ENCODE measurements around the gene UNC5C.

Gene UNC5C

DNA sequence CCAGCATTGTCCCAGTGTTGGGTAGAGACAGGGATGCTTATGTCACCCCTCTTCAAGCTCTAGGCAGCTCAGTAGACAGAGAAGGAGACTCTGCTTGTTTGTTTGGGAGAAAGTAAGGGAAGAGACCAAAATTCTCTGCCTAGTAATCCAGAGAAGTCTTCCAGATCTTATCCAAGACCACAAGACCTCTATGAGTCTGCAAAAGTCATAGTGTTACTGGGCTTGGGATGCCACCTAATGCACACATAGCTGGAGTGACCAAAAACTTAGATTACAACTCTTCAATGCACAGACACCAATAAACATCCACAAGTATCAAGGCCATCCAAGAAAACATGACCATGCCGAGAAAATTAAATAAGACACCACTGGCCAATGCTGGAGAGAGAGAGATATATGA is 205.5 kb downstream of the UNC5C start:
- DNase-seq (ENCODE audit: low spot score): no peak

- no peak for DNase-seq (ENCODE audit: low spot score)
Observed at GRCh38 chr4:95340191-95340590, 208.6 kb downstream of the UNC5C start.

DNA sequence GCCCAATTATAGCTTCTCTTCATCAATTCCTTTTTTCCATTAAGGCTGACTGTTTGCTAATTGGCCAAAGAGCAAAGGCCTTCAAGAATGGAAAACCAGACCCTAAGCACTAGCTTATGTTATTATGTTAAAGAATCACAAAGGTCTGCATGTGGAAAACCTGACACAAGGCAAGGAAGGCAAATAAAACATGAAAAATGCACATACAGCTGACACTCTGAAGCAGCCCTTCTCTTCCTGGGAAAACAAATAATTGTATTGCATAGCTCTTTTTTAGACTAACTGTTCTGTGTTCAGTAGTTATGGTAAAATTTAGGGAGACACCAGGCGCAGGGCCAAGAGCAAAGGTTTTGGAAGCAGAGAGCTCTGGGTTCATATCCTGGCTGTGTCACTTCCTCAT is 223.1 kb downstream of the UNC5C start:
- no peak for DNase-seq (ENCODE audit: low spot score)

DNA sequence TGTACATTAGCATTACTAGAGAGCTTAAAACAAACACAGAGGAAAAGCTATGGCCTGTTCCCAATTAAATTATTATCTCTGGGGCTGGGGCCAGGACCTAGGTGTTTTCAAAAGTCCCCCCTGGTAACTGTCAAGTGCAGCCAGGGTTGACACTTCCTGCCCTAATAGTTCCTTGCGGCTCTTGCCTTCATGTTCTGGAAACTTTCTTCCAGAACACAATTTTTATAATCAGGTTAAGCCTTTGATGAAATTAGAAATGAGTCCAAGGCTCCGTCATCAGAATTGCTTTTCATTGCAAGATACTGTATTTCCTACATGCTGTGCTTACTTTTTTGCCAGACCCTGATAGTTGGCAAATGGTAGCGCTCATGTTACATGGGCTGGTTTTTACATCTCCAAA is 229.6 kb downstream of the UNC5C start:
- no peak for DNase-seq (ENCODE audit: low spot score)

- DNase-seq (ENCODE audit: low spot score): no peak
Observed at GRCh38 chr4:95318483-95318882, 230.3 kb downstream of the UNC5C start.

- no peak for DNase-seq (ENCODE audit: low spot score)
Observed at GRCh38 chr4:95318044-95318443, 230.7 kb downstream of the UNC5C start.

DNA sequence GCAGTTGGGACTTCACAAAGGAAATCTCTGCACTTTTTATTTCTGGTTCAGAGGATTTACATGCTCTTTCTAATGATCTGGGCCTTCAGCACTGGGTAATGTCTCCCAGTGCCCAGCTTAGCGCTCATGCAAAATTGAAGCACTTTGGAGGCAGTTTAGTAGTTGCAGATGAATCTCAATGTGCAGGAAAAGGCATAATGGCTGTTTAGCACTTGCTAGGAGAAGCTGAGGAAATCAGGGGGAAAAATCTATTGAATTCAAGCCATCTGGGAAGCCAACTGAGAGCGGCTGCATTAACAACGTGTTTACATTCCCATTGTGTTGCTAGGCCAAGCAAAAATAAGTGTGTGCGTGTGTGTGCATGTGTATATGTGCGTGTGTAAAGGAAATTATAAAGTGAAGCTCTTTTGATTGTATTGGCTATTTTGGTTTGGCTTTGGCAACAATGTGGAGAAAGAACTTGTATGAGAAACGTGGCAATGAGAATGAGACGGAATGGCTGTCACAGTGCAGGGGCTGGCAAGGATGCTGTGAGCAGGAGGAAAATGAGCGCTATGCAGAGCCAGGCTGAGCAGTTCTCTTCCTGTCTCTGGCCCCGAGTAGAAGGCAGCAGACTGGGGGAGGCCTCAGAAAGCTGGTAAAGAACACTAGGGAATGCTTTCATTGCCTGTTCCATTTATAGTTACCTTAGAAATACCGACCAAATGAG is 231.5 kb downstream of the UNC5C start:
- DNase-seq (ENCODE audit: low spot score): no peak

DNA sequence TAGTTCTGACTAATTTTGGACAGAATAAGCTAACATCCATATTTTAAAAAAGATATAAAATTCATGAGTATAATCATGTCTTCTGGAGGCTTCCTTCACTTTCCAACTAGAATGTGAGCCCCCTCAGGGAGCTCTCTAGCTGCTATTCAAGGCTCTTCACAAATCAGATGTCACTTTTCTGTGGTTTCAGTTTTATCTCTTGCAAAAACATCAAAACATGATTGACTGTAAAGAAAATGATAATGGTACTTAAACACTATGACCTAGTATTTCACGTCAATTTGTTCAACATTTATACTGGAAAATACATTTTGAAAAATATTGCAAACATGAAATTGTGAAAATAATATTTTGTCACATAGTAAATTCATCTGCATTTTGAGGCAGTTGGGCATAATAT is 234.2 kb downstream of the UNC5C start:
- no peak for DNase-seq (ENCODE audit: low spot score)

- DNase-seq (ENCODE audit: low spot score): no peak
Observed at GRCh38 chr4:95304898-95305297, 243.9 kb downstream of the UNC5C start.

GRCh38 chr4:95300304-95300703 is 248.5 kb downstream of the UNC5C start:
- DNase-seq (ENCODE audit: low spot score): no peak

GRCh38 chr4:95296052-95296451 is 252.7 kb downstream of the UNC5C start:
- DNase-seq (ENCODE audit: low spot score): no peak

DNA sequence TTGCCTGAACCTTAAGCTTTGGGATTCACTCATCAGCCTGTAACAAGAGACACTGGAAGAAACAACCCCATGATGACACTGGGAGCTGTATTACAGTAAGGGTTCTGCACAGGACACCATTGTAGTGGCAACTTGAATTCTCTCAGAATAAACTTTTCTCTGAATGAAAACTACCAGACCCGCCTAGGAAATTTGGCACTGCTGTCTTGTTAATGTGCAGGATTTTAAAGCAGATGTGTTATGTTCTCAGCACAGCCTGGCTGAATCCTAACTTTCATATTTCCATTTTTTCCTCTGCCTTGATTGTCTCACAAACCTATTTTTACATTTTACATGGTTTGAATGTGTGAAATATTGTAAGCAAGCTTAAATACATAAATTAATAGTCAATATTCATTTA is 253.6 kb downstream of the UNC5C start:
- DNase-seq (ENCODE audit: low spot score): no peak

DNA sequence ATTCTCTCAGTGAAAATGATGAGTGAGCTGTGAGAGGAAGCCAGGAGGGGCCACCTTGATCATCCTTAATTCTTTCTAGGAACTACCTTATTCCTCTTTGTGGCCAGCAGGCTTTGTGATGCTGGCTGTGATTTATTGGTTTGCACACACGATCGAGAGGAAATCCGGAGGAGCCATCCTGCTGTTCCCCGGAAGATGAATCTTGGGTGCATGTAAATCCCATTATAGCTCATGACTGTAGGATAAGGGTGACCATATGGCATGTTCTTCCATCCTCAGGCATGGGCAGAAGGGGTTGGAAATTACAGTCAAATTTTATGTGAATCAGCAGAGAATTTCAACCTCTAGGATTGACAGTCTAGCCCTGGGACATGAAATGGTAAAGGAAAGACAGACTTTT is 254.5 kb downstream of the UNC5C start:
- DNase-seq (ENCODE audit: low spot score): no peak

- DNase-seq (ENCODE audit: low spot score): no peak
Observed at GRCh38 chr4:95293014-95293413, 255.8 kb downstream of the UNC5C start.

DNA sequence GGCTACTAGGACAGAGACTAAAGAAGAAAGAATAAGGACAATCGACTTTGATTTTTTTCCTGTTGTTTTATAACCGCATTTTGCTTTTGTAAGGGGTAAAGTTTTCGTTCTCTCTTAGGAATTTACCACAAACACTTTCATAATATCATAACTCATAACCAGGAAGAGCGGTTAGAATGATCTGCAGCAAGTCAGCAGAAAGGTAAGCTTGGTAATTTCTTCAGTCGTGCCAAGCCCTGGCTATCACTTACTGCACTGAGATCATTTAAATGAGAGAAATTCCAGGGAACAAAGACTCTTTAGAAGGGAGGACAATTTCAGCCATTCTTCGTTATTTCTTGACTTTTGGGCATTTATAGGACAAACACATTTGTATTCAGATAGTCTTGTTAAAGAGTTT is 258.1 kb downstream of the UNC5C start:
- DNase-seq (ENCODE audit: low spot score): no peak

- DNase-seq (ENCODE audit: low spot score): no peak
Observed at GRCh38 chr4:95289028-95289634, 259.6 kb downstream of the UNC5C start.

DNA sequence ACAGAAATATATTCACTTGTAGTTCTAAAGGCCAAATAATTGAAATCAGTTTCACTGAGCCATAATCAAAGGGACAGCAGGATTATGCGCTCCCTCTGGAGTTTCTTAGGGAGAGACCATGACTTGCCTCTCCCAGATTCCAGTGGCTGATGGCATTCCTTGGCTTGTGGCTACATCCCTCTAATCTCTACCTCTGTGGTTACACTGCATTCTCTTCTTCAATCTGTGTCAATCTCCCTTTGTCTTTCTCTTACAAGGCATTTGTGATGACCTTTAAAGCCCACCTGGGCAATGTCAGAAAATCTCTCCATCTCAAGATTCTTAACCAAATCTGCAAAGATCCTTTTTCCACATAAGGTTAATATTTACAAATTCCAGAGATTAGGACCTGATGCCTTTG is 260.2 kb downstream of the UNC5C start:
- DNase-seq (ENCODE audit: low spot score): no peak

- no peak for DNase-seq (ENCODE audit: low spot score)
Observed at GRCh38 chr4:95285797-95286196, 263.0 kb downstream of the UNC5C start.

- DNase-seq (ENCODE audit: low spot score): no peak
Observed at GRCh38 chr4:95284655-95285054, 264.1 kb downstream of the UNC5C start.

- no peak for DNase-seq (ENCODE audit: low spot score)
Observed at GRCh38 chr4:95283320-95283719, 265.5 kb downstream of the UNC5C start.

GRCh38 chr4:95272797-95273196 is 276.0 kb downstream of the UNC5C start:
- DNase-seq (ENCODE audit: low spot score): no peak

- DNase-seq (ENCODE audit: low spot score): no peak
Observed at GRCh38 chr4:95272036-95272435, 276.7 kb downstream of the UNC5C start.

DNA sequence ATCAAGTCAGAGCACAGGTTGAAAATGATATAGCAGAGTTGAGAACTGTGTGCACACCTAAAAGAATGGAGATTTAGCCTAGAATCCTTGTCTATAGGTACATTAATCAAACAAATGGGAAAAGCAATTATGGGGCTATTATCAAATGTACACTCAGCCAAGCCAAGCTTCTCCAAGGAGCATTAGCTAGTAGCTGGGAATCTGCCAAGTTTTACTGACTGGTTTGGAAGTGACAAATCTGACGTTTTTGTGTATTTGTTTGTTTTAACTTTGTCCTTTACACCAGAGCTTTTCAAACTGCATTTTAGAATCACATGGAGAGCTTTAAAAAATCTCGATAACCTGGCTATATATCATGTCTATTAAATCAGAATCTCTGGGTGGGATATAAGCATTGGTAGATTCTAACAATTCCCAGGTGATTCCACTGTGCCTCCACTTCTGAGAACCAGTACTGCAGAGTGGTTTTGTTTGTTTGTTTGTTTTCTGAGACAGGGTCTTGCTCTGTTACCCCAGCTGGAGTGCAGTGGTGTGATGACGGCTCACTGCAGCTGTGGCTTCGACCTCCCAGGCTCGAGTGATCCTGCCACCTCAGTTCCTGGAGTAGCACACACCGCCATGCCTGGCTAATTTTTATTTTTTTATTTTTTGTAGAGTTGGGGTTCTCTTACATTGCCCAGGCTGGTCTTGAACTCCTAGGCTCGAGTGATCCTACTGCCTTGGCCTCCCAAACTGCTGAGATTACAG is 279.8 kb downstream of the UNC5C start:
- no peak for DNase-seq (ENCODE audit: low spot score)

All from hematopoietic multipotent progenitor cell treated with erythropoietin and hydrocortisone succinate and interleukin-3 and kit ligand, for 17 days (in vitro differentiated cells).